Spleen (tissue), 11 donors: ENCODE results near the gene IPO4. TPM values are rescaled to one million over a fixed set of nuclear protein-coding genes. Genes with fewer than 3 reads are reported as not detected.

Experiments used
- DNase-seq: peaks from one replicate; pipeline ENCODE4 v3.0.0-alpha.2; 2020
- H3K27ac ChIP-seq, 8 donors: fragments of 200-600 bp; sonication (generic) in 7 of 8; 1 replicate in 4 of 8; 2 replicates in 4 of 8; pipeline versions ENCODE4 v1.5.0 to v1.8.0; 2016 to 2021; ENCODE audit warnings: inconsistent platforms in 4 of 8, mild to moderate bottlenecking in 4 of 8, moderate library complexity in 1 of 8
- H3K27me3 ChIP-seq, 7 donors: fragments of 200-600 bp; sonication (generic) in 6 of 7; replicated peaks in 1 of 7; 1 replicate in 4 of 7; 2 replicates in 3 of 7; pipeline versions ENCODE4 v1.5.0 to v1.8.0; 2016 to 2021; ENCODE audit warnings: inconsistent platforms in 3 of 7, mild to moderate bottlenecking in 1 of 7
- H3K36me3 ChIP-seq, 6 donors: fragments of 200-600 bp; sonication (generic) in 5 of 6; 1 replicate in 4 of 6; 2 replicates in 2 of 6; pipeline versions ENCODE4 v1.5.0 to v1.8.0; 2016 to 2021; ENCODE audit warnings: inconsistent platforms in 2 of 6
- H3K4me1 ChIP-seq, 6 donors: fragments of 200-600 bp; sonication (generic) in 5 of 6; 1 replicate in 3 of 6; 2 replicates in 3 of 6; pipeline versions ENCODE4 v1.5.0 to v1.8.0; 2016 to 2021; ENCODE audit warnings: inconsistent platforms in 3 of 6
- H3K4me3 ChIP-seq, 8 donors: fragments of 200-600 bp; sonication (generic) in 7 of 8; 1 replicate in 4 of 8; 2 replicates in 4 of 8; pipeline versions ENCODE4 v1.5.0 to v1.8.0; 2016 to 2021; ENCODE audit warnings: inconsistent platforms in 4 of 8, mild to moderate bottlenecking in 4 of 8, moderate library complexity in 2 of 8
- H3K9me3 ChIP-seq, 8 donors: fragments of 200-600 bp; sonication (generic) in 7 of 8; 1 replicate in 4 of 8; 2 replicates in 4 of 8; pipeline versions ENCODE4 v1.5.0 to v1.8.0; 2016 to 2021; ENCODE audit warnings: inconsistent platforms in 4 of 8
- CTCF ChIP-seq, 11 experiments: fragments of 200-600 bp in 7 of 11; fragments of 450-650 bp in 4 of 11; sonication (generic) in 4 of 11; IDR thresholded peaks in 8 of 11; conservative IDR thresholded peaks in 3 of 11; 1 replicate in 7 of 11; 2 replicates in 4 of 11; pipeline versions ENCODE4 v1.4.0 to v1.8.0; 2016 to 2021; ENCODE audit warnings: antibody characterized with exemption in 11 of 11, inconsistent platforms in 4 of 11, mild to moderate bottlenecking in 1 of 11
- POLR2A ChIP-seq, 3 donors: fragments of 450-650 bp; IDR thresholded peaks; one replicate each; pipeline ENCODE4 v1.5.1; 2017; ENCODE audit warnings: antibody characterized with exemption in 3 of 3, mild to moderate bottlenecking in 1 of 3
- POLR2AphosphoS5 ChIP-seq, 3 donors: sonication (generic); formaldehyde crosslinking; IDR thresholded peaks; one replicate each; pipeline ENCODE4 v1.5.1; 2017; ENCODE audit warnings: antibody characterized with exemption in 3 of 3
- WGBS, 5 donors: extraction: QIAGEN DNeasy Blood & Tissue Kit in 3 of 5; methylation state at CpG; one replicate each; pipeline versions ENCODE4 v1.1.5 to v1.1.7; 2013 to 2018; 5-methylcytosine and 5-hydroxymethylcytosine counted together
- intact Hi-C: fragments of 100-400 bp; cut with DNase I; formaldehyde crosslinking; loops from one replicate; pipeline ENCODE4 v1.15.0; 2023; ENCODE audit warnings: low total_unique reads
- polyA plus RNA-seq, 3 donors: library from polyadenylated mRNA; stranded (reverse); fragments of 200-250 nt; gene quantifications; one replicate each; pipeline ENCODE4 v1.2.1, GENCODE V29; 2013
- total RNA-seq, 7 donors: library from RNA; depleted of rRNA in 3 of 7; stranded (reverse); fragments of >200 nt in 3 of 7; fragmentation: NEBNext Ultra II Directional in 4 of 7; extraction: Animal tissue kit (Norgen Biotek cat#: 25700) in 4 of 7; gene quantifications; one replicate each; pipeline versions ENCODE4 v1.1.0 to v1.2.1, GENCODE V29; 2016 to 2021
- donor health status: healthy with polysubstance abuse.
- donor health status: DM: no; HTN: no; CAD: no; lungs with moderate emphysema.
- donor health status: DM: no; HTN: no; CAD: no.
- donor health status: Bipolar disorder and iron deficiency.
- donor health status: healthy.
- donor health status: DM: no; HTN: no; CAD: no.
- donor health status: DM: yes; HTN: yes; CAD: no.

IPO4 gene
- total and polyA plus RNA-seq, 10 donors: 10.0 to 49.7 (median 21.5) TPM

GRCh38 chr14:24232645-24233537 lies 44.3 kb upstream of the IPO4 start, which contains the start of gene GMPR2:
GMPR2 (plus strand) TSS chr14:24232929; CDS start chr14:24233254, 325 bp downstream.
- H3K36me3 ChIP-seq: peaks cover 0 to 49% (median 34%) of the 10 kb centered on the region in 6 donors
- intact Hi-C loops: no loop called here
- no peaks in the 10 kb centered on the region for H3K27me3 ChIP-seq
- peak in 1 of 11 experiments; percentile 11 for TF ChIP-seq CTCF (IDR thresholded peaks at IDR 0.05 in 8 of 11, conservative IDR thresholded peaks at IDR 0.05 in 3 of 11)
- TF ChIP-seq POLR2AphosphoS5 (IDR thresholded peaks at IDR 0.05): peak; percentile 3 to 75 (median 70)
- no peak for TF ChIP-seq POLR2A (IDR thresholded peaks at IDR 0.05)
- H3K9me3 ChIP-seq: no peaks in the 10 kb centered on the region
- WGBS, 5 donors: 3 to 5% (median 4%) methylated on average over 25 to 38 of the region's 38 CpGs
- H3K4me1 ChIP-seq: peaks cover 25 to 90% (median 52%) of the 10 kb centered on the region in 6 donors
- peak within 1 kb of the TSS; percentile 71 to 96 (median 89) for H3K4me3 ChIP-seq
- DNase-seq: peak; percentile 95
- H3K27ac ChIP-seq: peak within 1 kb of the TSS; percentile 89 to 99 (median 94)

GRCh38 chr14:24232121-24232644 lies 43.6 kb upstream of the IPO4 start, which contains the start of gene NEDD8:
NEDD8 (minus strand) TSS chr14:24232367; CDS start chr14:24232267, 100 bp downstream.
- no peaks in the 10 kb centered on the region for H3K9me3 ChIP-seq
- H3K4me1 ChIP-seq: peaks cover 25 to 90% (median 47%) of the 10 kb centered on the region in 6 donors
- no peaks in the 10 kb centered on the region for H3K27me3 ChIP-seq
- TF ChIP-seq CTCF (IDR thresholded peaks at IDR 0.05 in 8 of 11, conservative IDR thresholded peaks at IDR 0.05 in 3 of 11) (peak in 2 of 11 experiments; percentile 4 to 32), POLR2AphosphoS5 (IDR thresholded peaks at IDR 0.05) (peak; percentile 80 to 88 (median 87)), POLR2A (IDR thresholded peaks at IDR 0.05) (peak in 1 of 3 donors; percentile 35)
- DNase-seq: peak; percentile 91
- 0% methylated on average over 19 to 30 of the region's 30 CpGs for WGBS, 5 donors
- intact Hi-C loops: no loop called here
- peaks cover 0 to 49% (median 29%) of the 10 kb centered on the region in 6 donors for H3K36me3 ChIP-seq
- H3K27ac ChIP-seq: peak within 1 kb of the TSS; percentile 89 to 99 (median 94)
- peak within 1 kb of the TSS; percentile 71 to 96 (median 89) for H3K4me3 ChIP-seq

GRCh38 chr14:24231263-24232120 lies 42.9 kb upstream of the IPO4 start:
- Histone ChIP-seq H3K27me3 (no peaks in the 10 kb centered on the region), H3K27ac (peak overlapping the region; percentile 89 to 99 (median 94)), H3K9me3 (no peaks in the 10 kb centered on the region), H3K4me1 (peaks cover 25 to 90% (median 49%) of the 10 kb centered on the region in 6 donors), H3K36me3 (peaks cover 0 to 42% (median 22%) of the 10 kb centered on the region in 6 donors), H3K4me3 (peak overlapping the region; percentile 71 to 96 (median 89))
- DNase-seq: no peak
- 11 to 15% (median 12%) methylated on average over 19 to 23 of the region's 23 CpGs for WGBS, 5 donors
- no peak for TF ChIP-seq POLR2A (IDR thresholded peaks at IDR 0.05)
- TF ChIP-seq CTCF (IDR thresholded peaks at IDR 0.05 in 8 of 11, conservative IDR thresholded peaks at IDR 0.05 in 3 of 11): no peak
- TF ChIP-seq POLR2AphosphoS5 (IDR thresholded peaks at IDR 0.05): no peak
- intact Hi-C loops: no loop called here
